GM18511 (cell line): ENCODE measurements around the gene TARDBP.
"Not testable (repeated sequence)": the region's sequence is repeated elsewhere in the genome, so short reads cannot be mapped to it uniquely, and the experiment has no call there.

Experiments used
- ATAC-seq: cut with Tn5 transposase; IDR thresholded peaks from one replicate; pipeline ENCODE4 v1.9.1; 2021; ENCODE audit warnings: mild to moderate bottlenecking, moderate library complexity; ENCODE audit not compliant: unreplicated experiment

Gene TARDBP

DNA sequence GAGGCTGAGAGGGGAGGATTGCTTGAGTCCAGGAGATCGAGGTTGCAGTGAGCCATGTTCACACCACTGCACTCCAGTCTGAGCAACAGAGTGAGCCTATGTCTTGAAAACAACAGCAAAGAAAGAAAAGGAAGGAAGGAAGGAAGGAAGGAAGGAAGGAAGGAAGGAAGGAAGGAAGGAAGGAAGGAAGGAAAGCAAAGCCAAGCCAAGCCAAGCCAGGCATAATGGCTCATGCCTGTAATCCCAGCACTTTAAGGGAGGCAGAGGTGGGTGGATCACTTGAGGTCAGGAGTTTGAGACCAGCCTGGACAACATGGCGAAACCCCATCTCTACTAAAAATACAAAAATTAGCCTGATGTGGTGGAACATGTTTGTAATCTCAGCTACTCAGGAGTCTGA is 20.4 kb upstream of the TARDBP start:
- not testable (repeated sequence) for ATAC-seq

DNA sequence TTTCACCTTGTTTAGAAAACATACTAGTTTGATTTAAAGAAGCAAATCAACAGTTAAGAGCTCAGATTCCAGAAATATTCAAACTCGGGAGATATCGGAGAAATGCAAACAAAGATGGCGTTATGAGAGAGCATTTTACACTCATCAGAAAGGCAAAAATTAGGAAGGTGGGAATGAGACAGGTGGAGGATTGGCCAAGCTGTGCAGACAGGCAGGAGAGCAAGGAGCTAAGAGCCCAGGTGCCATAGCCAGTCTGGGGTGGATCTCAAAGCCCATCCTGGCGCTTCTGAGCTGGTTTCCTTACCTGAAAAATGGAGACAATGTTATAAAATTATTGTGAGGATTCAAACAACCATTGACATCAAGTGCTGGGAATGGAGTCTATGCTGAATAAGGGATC is 19.6 kb upstream of the TARDBP start:
- ATAC-seq, result no peak

DNA sequence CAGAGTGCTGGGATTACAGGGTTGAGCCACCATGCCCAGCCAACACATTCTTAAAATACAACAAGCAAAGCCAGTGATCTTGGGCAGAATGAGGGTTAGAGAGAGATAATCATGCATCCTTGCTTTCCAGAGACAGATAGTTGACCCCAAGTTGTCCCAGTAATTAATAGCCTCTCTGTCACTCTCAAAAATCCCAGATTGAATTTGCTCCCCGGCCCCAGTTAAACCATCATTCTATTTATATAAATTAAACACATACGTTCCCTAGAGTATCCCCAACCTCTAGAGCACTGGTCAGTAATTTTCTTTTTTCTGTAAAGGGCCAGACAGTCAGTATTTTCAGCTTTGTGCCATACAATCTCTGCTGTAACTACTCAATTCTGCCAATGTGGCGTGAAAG is 16.4 kb upstream of the TARDBP start:
- no peak for ATAC-seq

DNA sequence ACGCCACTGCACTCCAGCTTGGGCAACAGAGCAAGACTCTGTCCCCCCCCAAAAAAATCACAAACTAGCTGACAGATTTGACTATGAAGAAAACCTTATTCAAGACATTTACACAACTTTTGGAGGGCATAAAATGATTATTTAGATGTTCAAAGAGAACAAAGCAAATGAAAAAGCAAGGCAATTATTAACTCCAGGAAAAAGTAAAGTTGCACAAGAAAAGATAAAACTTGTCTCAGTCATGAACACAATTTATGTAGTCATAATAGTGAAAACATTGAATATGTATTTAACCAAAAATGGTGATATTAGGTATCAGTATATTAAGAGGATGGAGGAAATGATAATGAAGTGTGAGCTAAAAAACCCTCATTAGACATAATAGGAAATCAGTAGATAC is 11.9 kb upstream of the TARDBP start:
- ATAC-seq, result no peak

DNA sequence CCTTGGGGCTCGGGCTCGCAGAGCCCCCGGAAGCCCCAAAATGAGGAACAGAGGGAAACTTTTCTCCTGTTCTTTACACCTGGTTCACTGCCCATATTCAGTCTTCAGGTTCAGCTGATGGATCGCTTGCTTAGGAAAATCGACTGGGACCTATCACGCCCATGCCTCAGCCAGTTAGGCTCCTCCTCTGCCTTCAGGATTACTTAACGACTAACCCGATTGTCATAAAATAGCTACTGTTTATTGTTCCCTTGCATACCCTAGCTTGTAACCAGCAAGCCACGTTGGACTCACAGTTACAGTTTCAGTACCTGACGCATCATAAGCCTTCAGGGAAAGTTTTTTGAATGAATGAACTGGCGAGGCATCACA is 692 bp downstream of the TARDBP start:
- ATAC-seq, result no peak

DNA sequence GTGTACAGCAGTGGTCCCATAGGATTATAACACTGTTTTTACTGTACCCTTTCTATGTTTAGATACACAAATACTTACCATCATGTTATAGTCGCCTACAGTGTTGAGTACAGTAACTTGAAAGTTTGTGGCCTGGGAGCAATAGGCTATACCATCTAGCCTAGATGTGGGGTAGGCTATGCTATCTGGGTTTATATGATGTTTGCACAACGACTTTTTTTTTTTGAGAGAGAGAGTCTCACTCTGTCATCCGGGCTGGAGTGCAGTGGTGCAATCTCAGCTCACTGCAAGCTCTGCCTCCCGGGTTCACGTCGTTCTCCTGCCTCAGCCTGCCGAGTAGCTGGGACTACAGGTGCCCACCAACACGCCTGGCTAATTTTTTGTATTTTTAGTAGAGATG is 6.9 kb downstream of the TARDBP start:
- ATAC-seq, result not testable (repeated sequence)

DNA sequence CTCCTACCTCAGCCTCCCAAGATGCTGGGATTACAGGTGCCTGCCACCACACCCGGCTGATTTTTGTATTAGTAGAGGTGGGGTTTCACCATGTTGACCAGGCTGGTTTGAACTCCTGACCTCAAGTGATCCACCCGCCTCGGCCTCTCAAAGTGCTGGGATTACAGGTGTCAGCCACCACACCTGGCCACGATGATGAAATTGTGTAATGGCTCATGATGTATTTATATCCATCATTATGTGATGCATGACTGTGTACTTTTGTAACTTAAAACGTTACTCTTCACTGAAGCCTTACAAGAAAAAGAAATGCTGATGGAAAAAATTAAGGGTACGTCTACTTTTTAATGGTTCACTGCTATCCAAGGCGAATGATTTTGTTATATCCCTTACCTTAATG is 7.5 kb downstream of the TARDBP start:
- ATAC-seq, result no peak

DNA sequence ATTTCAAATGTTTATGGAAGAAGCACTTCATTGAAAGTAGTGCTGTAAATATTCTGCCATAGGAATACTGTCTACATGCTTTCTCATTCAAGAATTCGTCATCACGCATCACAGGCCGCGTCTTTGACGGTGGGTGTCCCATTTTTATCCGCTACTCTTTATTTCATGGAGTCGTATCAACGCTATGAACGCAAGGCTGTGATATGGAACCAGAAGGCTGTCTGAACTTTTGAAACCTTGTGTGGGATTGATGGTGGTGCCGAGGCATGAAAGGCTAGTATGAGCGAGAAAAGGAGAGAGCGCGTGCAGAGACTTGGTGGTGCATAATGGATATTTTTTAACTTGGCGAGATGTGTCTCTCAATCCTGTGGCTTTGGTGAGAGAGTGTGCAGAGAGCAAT is 10.7 kb downstream of the TARDBP start:
- ATAC-seq, result no peak

DNA sequence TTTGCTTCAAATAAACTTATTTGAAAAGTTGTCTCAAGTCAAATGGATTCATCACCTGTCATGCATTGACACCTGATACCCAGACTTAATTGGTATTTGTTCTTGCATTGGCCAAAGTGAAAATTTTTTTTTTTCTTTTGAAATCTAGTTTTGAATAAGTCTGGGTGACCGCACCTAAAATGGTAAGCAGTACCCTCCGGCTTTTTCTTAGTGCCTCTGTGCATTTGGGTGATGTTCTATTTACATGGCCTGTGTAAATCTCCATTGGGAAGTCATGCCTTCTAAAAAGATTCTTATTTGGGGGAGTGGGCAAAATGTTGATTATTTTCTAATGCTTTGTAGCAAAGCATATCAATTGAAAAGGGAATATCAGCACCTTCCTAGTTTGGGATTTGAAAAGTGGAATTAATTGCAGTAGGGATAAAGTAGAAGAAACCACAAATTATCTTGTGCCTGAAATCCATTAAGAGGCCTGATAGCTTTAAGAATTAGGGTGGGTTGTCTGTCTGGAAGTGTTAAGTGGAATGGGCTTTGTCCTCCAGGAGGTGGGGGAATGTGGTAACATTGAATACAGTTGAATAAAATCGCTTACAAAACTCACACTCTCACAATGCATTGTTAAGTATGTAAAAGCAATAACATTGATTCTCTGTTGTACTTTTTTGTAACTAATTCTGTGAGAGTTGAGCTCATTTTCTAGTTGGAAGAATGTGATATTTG is 11.9 kb downstream of the TARDBP start:
- no peak for ATAC-seq

DNA sequence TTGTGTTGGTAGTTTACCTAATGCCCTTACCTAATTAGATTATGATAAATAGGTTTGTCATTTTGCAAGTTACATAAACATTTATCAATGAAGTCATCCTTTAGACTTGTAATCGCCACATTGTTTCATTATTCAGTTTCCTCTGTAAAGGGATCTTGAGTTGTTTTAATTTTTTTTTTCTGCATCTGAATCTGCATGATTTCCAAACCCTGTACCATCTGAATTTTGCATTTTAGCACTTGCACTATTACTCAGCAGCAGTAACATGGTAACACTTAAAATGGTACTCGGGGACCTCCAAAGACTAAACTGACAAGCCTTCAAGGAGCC is 12.4 kb downstream of the TARDBP start:
- no peak for ATAC-seq

DNA sequence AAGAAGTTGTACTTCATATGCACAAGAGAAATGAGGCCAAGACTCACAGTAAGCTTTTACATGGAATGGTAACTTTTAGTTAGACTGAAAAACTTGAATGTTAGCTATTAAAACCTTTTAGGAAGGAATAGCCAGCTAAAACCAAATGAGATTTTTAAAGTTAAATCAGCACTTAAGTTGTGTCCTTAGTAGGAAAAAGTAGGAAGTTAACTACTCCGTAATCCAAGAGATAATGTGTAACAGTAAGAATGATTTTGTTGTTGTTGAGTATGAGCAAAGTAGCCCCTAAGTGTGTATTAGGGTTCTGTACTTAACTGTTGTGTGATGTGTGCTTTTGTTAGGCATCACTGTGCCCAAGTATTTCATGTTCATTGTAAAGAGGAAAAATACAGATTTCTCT is 13.2 kb downstream of the TARDBP start:
- no peak for ATAC-seq

DNA sequence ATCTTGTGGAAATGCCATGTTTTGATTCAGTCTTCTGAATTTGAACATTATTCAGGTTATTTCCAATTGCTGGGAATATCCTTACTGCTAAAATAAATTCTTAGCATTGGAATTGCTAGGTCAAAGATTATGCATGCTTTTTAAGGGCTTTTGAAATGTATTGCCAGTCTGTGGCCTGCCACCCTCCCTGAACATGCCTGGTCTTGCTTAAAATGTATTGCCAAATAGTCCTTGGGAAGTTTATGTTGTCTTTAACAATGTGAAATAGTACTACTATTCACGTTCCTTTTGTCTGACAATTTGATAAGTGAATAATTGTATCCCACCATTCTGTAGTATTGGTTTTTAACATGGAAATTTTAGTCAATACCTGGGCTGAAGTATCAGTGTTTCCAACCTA is 13.6 kb downstream of the TARDBP start:
- no peak for ATAC-seq

DNA sequence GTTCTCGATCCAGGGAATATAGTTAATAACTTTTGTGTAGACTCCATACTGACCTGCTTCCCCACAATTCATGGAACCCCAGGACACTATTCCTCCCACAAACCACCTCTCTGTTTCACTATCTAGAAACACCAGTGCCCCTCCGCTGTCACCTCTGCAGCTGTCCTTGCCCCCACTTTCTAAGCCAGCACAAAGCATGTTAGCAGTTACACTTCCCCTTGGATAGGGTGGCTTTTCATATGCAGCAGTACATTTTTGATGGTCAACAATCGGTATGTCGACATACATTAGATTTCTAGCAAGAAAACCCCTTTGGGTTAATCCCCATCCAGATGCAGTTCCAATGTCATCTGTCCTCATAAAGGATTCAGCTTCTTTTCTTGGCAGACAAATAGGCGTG is 14.4 kb downstream of the TARDBP start:
- no peak for ATAC-seq

DNA sequence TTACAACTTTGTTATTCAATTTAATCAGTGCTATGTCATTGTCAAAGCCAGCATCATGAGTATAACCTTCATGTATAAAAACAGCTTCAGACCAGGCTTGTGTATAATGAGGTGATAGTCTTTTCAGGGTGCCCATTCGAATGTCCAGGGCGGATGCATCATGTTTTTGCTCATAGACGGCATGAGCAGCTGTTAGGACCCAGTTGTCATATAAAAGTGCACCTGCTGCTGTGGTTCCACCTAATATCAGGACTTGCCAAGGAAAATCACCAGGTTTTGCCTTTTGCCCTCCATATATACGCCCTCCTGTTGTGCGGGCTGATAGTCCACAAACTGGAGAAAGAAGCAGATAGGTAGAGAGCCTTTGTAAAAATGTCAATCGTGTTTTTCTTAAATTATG is 14.9 kb downstream of the TARDBP start:
- no peak for ATAC-seq

DNA sequence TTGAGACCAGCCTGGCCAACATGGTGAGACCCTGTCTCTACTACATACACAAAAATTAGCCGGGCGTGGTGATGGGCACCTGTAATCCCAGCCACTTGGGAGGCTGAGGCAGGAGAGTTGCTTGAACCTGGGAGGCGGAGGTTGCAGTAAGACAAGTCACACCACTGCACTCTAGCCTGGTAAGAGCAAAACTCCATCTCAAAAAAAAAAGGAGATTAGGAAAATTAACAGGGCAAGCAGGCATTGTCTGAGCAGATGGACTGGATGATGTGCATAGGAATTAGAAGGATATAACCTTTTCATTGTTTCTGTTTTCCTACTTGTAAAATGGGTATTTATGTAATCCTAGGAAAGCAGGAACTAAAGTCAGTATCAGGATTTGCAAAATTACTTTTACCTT is 15.6 kb downstream of the TARDBP start:
- no peak for ATAC-seq

DNA sequence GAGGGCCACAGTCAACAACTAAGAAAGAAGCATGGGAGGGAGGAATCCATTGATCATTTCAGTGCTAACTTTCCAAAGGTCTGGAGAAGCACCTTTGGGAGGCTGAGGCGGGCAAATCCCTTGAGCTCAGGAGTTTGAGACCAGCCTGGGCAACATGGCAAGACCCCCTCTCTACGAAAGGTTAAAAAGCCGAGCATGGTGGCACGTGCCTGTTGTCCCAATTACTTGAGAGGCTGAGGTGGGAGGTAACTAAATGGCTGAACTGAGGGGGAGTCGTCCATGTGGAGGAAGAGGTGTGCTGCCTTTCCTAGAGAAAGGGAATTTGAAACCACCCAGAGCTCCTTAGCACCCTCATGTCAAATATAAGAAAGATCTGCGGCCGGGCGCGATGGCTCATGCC is 18.4 kb downstream of the TARDBP start:
- no peak for ATAC-seq

DNA sequence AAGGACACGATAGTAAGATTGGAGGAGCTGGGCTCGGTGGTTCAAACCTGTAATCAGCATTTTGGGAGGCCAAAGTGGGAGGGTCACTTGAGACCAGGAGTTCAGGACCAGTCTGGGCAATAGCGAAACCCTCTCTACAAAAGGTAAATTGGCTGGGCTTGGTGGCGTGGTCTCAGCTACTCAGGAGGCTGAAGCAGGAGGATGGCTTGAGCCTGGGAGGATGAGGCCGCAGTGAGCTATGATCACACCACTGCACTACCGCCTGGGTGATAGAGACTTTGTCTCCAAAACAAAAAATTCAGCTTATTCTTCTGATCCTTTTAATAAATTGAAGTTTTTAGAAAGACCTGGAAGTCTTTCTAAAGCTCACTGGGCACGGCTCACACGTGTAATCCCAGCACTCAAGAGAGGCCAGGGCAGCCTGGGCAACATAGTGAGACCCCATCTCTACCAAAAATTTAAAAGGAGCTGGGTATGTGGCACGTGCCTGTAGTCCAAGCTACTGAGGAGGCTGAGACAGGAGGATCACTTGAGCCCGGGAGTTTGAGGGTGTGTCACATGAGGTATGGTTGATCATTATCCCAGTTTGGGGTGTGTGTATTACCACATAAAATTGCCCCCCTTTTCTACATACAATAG is 19.3 kb downstream of the TARDBP start:
- ATAC-seq, result no peak

DNA sequence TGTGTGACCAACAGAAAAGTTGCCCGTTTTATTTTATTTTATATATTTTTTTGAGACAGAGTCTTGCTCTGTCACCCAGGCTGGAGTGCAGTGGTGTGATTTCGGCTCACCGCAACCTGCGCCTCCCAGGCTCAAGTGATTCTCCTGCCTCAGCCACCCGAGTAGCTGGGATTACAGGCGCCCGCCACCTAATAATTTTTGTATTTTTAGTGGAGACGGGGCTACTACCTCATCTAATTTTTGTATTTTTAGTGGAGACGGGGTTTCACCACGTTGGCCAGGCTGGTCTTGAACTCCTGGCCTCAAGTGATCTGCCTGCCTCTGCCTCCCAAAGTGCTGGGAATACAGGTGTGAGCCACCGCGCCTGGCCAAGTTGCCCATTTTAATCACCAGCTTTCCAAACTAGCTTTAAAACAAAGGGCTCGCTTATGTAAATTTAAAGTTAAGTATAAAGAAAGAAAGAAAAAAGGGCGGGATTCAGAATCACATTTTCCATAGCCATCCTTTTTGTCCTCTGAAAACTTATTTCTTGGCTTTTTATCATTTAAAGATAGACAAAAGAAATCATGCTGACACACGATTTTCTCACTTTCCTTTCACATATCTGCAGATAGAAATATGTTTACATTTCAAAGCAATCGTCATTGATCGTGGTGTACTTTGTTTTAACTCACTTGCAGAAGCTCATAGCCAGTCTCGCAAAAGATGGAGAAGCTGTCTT is 24.7 kb downstream of the TARDBP start:
- not testable (repeated sequence) for ATAC-seq

DNA sequence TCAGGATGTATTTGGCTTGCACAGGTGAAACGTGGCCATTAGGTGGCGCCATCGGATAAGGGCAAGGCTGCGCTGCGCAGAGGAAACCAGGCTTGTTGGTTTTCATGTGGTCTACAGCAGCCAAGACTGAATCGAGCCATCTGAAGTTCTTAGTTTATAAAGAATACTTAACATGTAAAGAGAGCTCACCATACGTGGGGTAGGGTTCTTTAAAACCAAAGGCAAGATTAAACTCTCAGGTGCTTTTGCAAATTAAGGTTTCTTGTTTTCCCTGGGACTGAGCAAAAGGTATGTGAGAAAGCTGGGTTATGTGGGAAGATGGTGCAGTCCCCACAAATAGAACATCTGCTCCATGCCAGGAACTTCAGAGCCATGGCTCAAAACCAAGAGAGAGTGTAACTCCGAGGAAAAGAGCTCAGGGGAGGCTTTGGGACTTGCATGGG is 25.3 kb downstream of the TARDBP start:
- ATAC-seq, result no peak

DNA sequence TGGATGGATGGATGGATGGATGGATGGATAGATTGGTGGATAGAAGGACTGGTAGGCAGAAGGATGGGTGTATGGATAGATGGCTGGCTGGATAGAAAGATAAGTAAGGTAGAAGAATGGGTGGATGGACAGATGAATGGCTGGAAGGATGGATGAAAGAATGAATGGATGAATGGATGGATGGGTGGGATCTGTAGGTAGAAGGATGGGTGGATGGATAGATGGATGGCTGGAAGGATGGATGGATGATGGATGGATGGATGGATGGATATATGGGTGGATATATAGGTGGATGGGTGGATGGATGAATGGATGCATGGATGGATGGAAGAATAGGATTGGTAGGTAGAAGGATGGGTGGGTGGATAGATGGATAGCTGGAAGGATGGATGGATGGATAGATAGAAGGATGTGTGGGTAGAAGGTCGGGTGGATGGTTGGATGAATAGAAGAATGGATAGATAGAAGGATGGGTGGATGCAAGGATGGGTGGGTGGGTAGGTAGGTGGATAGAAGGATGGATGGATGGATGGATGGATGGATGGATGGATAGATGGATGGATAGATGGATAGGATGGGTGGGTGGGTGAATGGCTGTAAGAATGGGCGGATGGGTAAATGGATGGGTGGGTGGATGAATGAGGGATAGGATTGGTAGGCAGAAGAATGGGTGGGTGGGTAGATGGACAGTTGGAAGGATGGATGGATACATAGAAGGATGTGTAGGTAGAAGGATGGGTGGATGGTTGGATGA is 27.1 kb downstream of the TARDBP start:
- ATAC-seq, result no peak

DNA sequence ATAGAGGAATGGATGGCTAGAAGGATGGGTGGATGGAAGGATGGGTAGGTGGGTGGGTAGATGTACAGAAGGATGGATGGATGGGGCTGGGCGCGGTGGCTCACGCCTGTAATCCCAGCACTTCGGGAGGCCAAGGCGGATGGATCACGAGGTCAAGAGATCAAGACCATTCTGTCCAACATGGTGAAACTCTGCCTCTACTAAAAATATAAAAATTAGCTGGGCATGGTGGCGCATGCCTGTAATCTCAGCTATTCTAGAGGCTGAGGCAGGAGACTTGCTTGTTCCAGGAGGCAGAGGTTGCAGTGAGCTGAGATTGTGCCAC is 27.6 kb downstream of the TARDBP start:
- ATAC-seq, result not testable (repeated sequence)

DNA sequence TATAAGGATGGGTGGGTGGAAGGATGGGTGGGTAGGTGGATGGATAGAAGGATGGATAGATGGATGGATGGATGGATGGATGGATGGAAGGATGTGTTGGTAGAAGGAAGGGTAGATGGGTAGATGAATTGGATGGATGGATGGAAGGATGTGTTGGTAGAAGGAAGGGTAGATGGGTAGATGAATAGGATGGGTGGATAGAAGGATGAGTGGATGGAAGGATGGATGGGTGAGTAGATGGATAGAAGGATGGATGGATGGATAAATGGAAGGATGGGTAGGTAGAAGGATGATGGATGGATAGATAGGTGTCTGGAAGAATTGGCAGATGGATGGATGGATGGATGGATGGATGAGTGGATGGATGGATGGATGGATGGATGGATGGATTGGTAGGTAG is 28.6 kb downstream of the TARDBP start:
- ATAC-seq, result no peak
